HepG2 (cell line): ENCODE measurements around the gene SLC44A5. TPM values are rescaled to one million over a fixed set of nuclear protein-coding genes. Genes with fewer than 3 reads are reported as not detected.
A peak's percentile ranks its signal among the peaks of the same experiment; 100 is the strongest.
"Not testable (repeated sequence)": the region's sequence is repeated elsewhere in the genome, so short reads cannot be mapped to it uniquely, and the experiment has no call there.

Experiments used
- ATAC-seq: fragments of 200-7000 bp; cut with Tn5 transposase; 3 replicates; pipeline ENCODE4 v1.9.1; 2020; ENCODE audit warnings: mild to moderate bottlenecking, moderate library complexity
- BruUV-seq: library from RNA; stranded (reverse); fragments of 400-500 nt; replicated peaks from 2 replicates; lab custom pipeline; 2021; lab: Mats Ljungman, UMichigan
- CTCF ChIA-PET: fragments of 300-600 bp; formaldehyde crosslinking; extraction: SDS; loops from one replicate; lab custom pipeline; 2021; ENCODE audit warnings: low total read pairs, inconsistent platforms, low intra/inter-chr PET ratio; lab: Yijun Ruan, JAX
- POLR2A ChIA-PET: fragments of 350-600 bp; sonication (Branson Sonifier 250); formaldehyde crosslinking; loops from one replicate; lab custom pipeline; 2020; ENCODE audit warnings: antibody characterized with exemption, inconsistent platforms; lab: Yijun Ruan, JAX
- DNase-seq: peaks from one replicate; pipeline ENCODE4 v3.0.0-alpha.2; 2015; ENCODE audit warnings: low spot score
- FAIRE-seq: peaks from 3 replicates; lab custom pipeline; 2011; peaks lifted over from hg19 to GRCh38; lab: Jason Lieb, UNC
- H2AFZ ChIP-seq: one replicate; pipeline ENCODE4 v1.6.1; 2011; ENCODE audit warnings: low read length, inconsistent platforms
- H3K27ac ChIP-seq: fragments of 300-600 bp; 3 replicates; pipeline ENCODE4 v1.8.0; 2011; ENCODE audit warnings: mixed run types, mild to moderate bottlenecking, mixed read lengths, low read length, inconsistent platforms; ENCODE audit not compliant: insufficient read depth; ENCODE audit errors: extremely low read length
- H3K27me3 ChIP-seq, 2 experiments: fragments of 200-600 bp in 1 of 2; 2 replicates in 1 of 2; 3 replicates in 1 of 2; pipeline versions ENCODE4 v1.6.0 to v1.8.0; 2011; ENCODE audit warnings: low read length in 2 of 2, mild to moderate bottlenecking in 2 of 2, moderate library complexity in 2 of 2, inconsistent platforms in 1 of 2; ENCODE audit not compliant: insufficient read depth in 2 of 2, control insufficient read depth in 1 of 2
- H3K36me3 ChIP-seq, 2 experiments: fragments of 200-600 bp in 1 of 2; replicated peaks in 1 of 2; 2 replicates in 1 of 2; 3 replicates in 1 of 2; pipeline versions ENCODE4 v1.5.1 to v1.8.0; 2011; ENCODE audit warnings: low read length in 2 of 2, inconsistent platforms in 1 of 2; ENCODE audit not compliant: insufficient read depth in 2 of 2, control insufficient read depth in 1 of 2
- H3K4me1 ChIP-seq: 2 replicates; pipeline ENCODE4 v1.5.1; 2012; ENCODE audit warnings: low read length, inconsistent platforms; ENCODE audit not compliant: insufficient read depth
- H3K4me2 ChIP-seq: 2 replicates; pipeline ENCODE4 v1.6.0; 2011; ENCODE audit warnings: low read depth, low read length, inconsistent platforms
- H3K4me3 ChIP-seq, 3 experiments: fragments of 200-600 bp in 1 of 3; sonication (generic), shearing (Covaris generic) in 1 of 3; replicated peaks in 1 of 3; 2 replicates each; pipeline ENCODE4 v1.5.1; 2011 to 2016; ENCODE audit warnings: low read length in 3 of 3, inconsistent platforms in 2 of 3, low read depth in 2 of 3, mild to moderate bottlenecking in 2 of 3, control low read depth in 1 of 3, mixed read lengths in 1 of 3; ENCODE audit not compliant: insufficient read depth in 1 of 3
- H3K79me2 ChIP-seq: one replicate; pipeline ENCODE4 v1.6.1; 2011; ENCODE audit warnings: low read length, inconsistent platforms; ENCODE audit not compliant: insufficient read depth
- H3K9ac ChIP-seq: 2 replicates; pipeline ENCODE4 v1.6.0; 2011; ENCODE audit warnings: mild to moderate bottlenecking, low read depth, low read length, inconsistent platforms; ENCODE audit not compliant: insufficient read depth
- H3K9me3 ChIP-seq: 2 replicates; pipeline ENCODE4 v1.5.1; 2012; ENCODE audit warnings: mild to moderate bottlenecking, low read length
- H4K20me1 ChIP-seq: 2 replicates; pipeline ENCODE4 v1.6.0; 2011; ENCODE audit warnings: inconsistent platforms, mild to moderate bottlenecking, low read length, moderate library complexity; ENCODE audit not compliant: insufficient read depth
- ARHGAP35 ChIP-seq: sonication (generic); formaldehyde crosslinking; IDR thresholded peaks from 2 replicates; pipeline ENCODE4 v1.9.0; 2022; ENCODE audit warnings: mild to moderate bottlenecking, inconsistent platforms, moderate library complexity, missing genetic modification reagents, borderline replicate concordance
- CEBPG ChIP-seq: IDR thresholded peaks from 2 replicates; pipeline ENCODE4 v1.6.1; 2016
- CREM ChIP-seq, 2 experiments: sonication (generic) in 1 of 2; formaldehyde crosslinking in 1 of 2; IDR thresholded peaks; 2 replicates each; pipeline versions ENCODE4 v1.4.0 to v1.6.1; 2016 to 2020; ENCODE audit warnings: antibody characterized with exemption in 1 of 2, mild to moderate bottlenecking in 1 of 2, missing genetic modification reagents in 1 of 2
- HDAC1 ChIP-seq: sonication (generic); formaldehyde crosslinking; IDR thresholded peaks from 2 replicates; pipeline ENCODE4 v1.5.1; 2020; ENCODE audit warnings: mild to moderate bottlenecking, missing genetic modification reagents
- MAFF ChIP-seq: IDR thresholded peaks from 2 replicates; pipeline ENCODE4 v1.6.1; 2011; ENCODE audit warnings: low read depth, low read length, improper control_type of control experiment
- MAFK ChIP-seq, 2 experiments: IDR thresholded peaks in 1 of 2; conservative IDR thresholded peaks in 1 of 2; 2 replicates each; pipeline ENCODE4 v1.6.1; 2011; ENCODE audit warnings: improper control_type of control experiment in 2 of 2, low read length in 2 of 2
- NR2F6 ChIP-seq, 2 experiments: IDR thresholded peaks; 2 replicates each; pipeline ENCODE4 v1.6.1; 2016; ENCODE audit warnings: antibody characterized with exemption in 1 of 2, mild to moderate bottlenecking in 1 of 2
- POLR2A ChIP-seq, 2 experiments: IDR thresholded peaks; 2 replicates each; pipeline ENCODE4 v1.6.1; 2011; ENCODE audit warnings: low read depth in 2 of 2, low read length in 2 of 2, mild to moderate bottlenecking in 1 of 2, moderate library complexity in 1 of 2; ENCODE audit not compliant: insufficient read depth in 1 of 2
- RXRA ChIP-seq: sonication (generic); formaldehyde crosslinking; IDR thresholded peaks from 2 replicates; pipeline ENCODE4 v1.5.1; 2020; ENCODE audit warnings: missing genetic modification reagents
- ZC3H4 ChIP-seq: sonication (generic); formaldehyde crosslinking; IDR thresholded peaks from 2 replicates; pipeline ENCODE4 v1.4.0; 2020; ENCODE audit warnings: missing genetic modification reagents, borderline replicate concordance
- ZFP90 ChIP-seq: sonication (generic); formaldehyde crosslinking; IDR thresholded peaks from 2 replicates; pipeline ENCODE4 v1.8.0; 2022; ENCODE audit warnings: missing genetic modification reagents, mild to moderate bottlenecking, inconsistent platforms, borderline replicate concordance
- ZNF414 ChIP-seq: sonication (generic); formaldehyde crosslinking; IDR thresholded peaks from 2 replicates; pipeline ENCODE4 v1.5.0; 2020; ENCODE audit warnings: missing genetic modification reagents
- ZNF530 ChIP-seq: sonication (generic); formaldehyde crosslinking; IDR thresholded peaks from 2 replicates; pipeline ENCODE4 v1.5.0; 2020; ENCODE audit warnings: low read depth, mild to moderate bottlenecking, missing genetic modification reagents
- WGBS: methylation state at CpG from one replicate; pipeline ENCODE4 v1.1.6; 2017; ENCODE audit warnings: low lambda C conversion rate; 5-methylcytosine and 5-hydroxymethylcytosine counted together
- in situ Hi-C: cut with HindIII; loops from 2 replicates; pipeline ENCODE4 v1.10.0; 2017; ENCODE audit warnings: low pct_unique_long_range_greater_than_20kb; ENCODE audit not compliant: extremely low pct_ligation_motif_present
- intact Hi-C: fragments of 100-400 bp; cut with micrococcal nuclease; formaldehyde crosslinking; loops from one replicate; pipeline ENCODE4 v1.10.0; 2022; ENCODE audit not compliant: unreplicated experiment
- polyA plus RNA-seq, 8 experiments: library from polyadenylated mRNA; depleted of rRNA in 3 of 8; stranded (reverse) in 7 of 8; unstranded in 1 of 8; fragments of >200 nt; fragmentation: Illumina TruSeq in 4 of 8; extraction: Trizol in 4 of 8; gene quantifications; 2 replicates each; pipeline versions ENCODE4 v1.2.1 to v1.2.3, GENCODE V29; 2011 to 2016; ENCODE audit warnings: low read depth in 4 of 8, missing spikeins in 1 of 8, mixed read lengths in 1 of 8; ENCODE audit not compliant: insufficient read depth in 1 of 8
- total RNA-seq, 5 experiments: library from RNA; depleted of rRNA; stranded (reverse); fragments of >200 nt; fragmentation: Illumina TruSeq; extraction: Trizol; gene quantifications; 2 replicates each; pipeline ENCODE4 v1.2.3, GENCODE V29; 2016; ENCODE audit warnings: low read depth in 1 of 5
- TF ChIP-seq, protein P1 (sequence below): sonication (generic); formaldehyde crosslinking; IDR thresholded peaks from 2 replicates; pipeline ENCODE4 v1.5.1; 2020; ENCODE audit warnings: mild to moderate bottlenecking, missing genetic modification reagents, moderate library complexity

The SLC44A5 gene
- total and polyA plus RNA-seq, 2 of the 13 experiments (the other 11 are each of a cell fraction or from before 2014, with no cell fraction given), result 8.0 to 16.0 TPM

GRCh38 chr1:75594327-75594726 lies 16.6 kb downstream of the SLC44A5 start:
- no TSS peak for BruUV-seq
- Histone ChIP-seq H3K9me3 (no peaks in the 10 kb centered on the region), H3K27me3 (no peaks in the 10 kb centered on the region), H3K36me3 (no peaks in the 10 kb centered on the region), H2AFZ (no peak overlapping the region), H3K4me1 (no peaks in the 10 kb centered on the region), H3K79me2 (no peaks in the 10 kb centered on the region), H4K20me1 (no peaks in the 10 kb centered on the region), H3K9ac (no peak overlapping the region), H3K4me2 (no peak overlapping the region), H3K4me3 (no peak overlapping the region), H3K27ac (no peak overlapping the region)
- in situ Hi-C loops (no loop called here), intact Hi-C loops (no loop called here)
- DNase-seq, result no peak
- ChIA-PET CTCF (no interaction called here), POLR2A (no interaction called here)
- TF ChIP-seq CREM (IDR thresholded peaks at IDR 0.05) (no peak), CREM (CRISPR knock-in tag; IDR thresholded peaks at IDR 0.05) (no peak), RXRA (no peak), ZNF414 (CRISPR knock-in tag) (no peak), ZNF530 (CRISPR knock-in tag) (no peak), NR2F6 (IDR thresholded peaks at IDR 0.05) (no peak), NR2F6 (CRISPR knock-in tag; IDR thresholded peaks at IDR 0.05) (no peak), MAFK (conservative IDR thresholded peaks at IDR 0.05 in 1 of 2, IDR thresholded peaks at IDR 0.05 in 1 of 2; ENCODE audit: low read length in 2 of 2) (peak; percentile 58 to 91), POLR2A (IDR thresholded peaks at IDR 0.05; ENCODE audit: insufficient read depth in 1 of 2, low read depth in 2 of 2, low read length in 2 of 2) (no peak), MAFF (peak; percentile 83; the same call in 1 of the 2 replicates), ARHGAP35 (no peak), CEBPG (CRISPR knock-in tag) (no peak), HDAC1 (no peak), ZFP90 (CRISPR knock-in tag) (no peak), ZC3H4 (CRISPR knock-in tag) (no peak)
- TF ChIP-seq, protein P1, sequence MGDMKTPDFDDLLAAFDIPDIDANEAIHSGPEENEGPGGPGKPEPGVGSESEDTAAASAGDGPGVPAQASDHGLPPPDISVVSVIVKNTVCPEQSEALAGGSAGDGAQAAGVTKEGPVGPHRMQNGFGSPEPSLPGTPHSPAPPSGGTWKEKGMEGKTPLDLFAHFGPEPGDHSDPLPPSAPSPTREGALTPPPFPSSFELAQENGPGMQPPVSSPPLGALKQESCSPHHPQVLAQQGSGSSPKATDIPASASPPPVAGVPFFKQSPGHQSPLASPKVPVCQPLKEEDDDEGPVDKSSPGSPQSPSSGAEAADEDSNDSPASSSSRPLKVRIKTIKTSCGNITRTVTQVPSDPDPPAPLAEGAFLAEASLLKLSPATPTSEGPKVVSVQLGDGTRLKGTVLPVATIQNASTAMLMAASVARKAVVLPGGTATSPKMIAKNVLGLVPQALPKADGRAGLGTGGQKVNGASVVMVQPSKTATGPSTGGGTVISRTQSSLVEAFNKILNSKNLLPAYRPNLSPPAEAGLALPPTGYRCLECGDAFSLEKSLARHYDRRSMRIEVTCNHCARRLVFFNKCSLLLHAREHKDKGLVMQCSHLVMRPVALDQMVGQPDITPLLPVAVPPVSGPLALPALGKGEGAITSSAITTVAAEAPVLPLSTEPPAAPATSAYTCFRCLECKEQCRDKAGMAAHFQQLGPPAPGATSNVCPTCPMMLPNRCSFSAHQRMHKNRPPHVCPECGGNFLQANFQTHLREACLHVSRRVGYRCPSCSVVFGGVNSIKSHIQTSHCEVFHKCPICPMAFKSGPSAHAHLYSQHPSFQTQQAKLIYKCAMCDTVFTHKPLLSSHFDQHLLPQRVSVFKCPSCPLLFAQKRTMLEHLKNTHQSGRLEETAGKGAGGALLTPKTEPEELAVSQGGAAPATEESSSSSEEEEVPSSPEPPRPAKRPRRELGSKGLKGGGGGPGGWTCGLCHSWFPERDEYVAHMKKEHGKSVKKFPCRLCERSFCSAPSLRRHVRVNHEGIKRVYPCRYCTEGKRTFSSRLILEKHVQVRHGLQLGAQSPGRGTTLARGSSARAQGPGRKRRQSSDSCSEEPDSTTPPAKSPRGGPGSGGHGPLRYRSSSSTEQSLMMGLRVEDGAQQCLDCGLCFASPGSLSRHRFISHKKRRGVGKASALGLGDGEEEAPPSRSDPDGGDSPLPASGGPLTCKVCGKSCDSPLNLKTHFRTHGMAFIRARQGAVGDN (CRISPR knock-in tag), result no peak
- no peak for FAIRE-seq
- ATAC-seq, result no peak
- 75% methylated on average over 3 of the region's 3 CpGs for WGBS

GRCh38 chr1:75593457-75593856 lies 17.5 kb downstream of the SLC44A5 start:
- H3K36me3 ChIP-seq, H3K4me1 ChIP-seq, BruUV-seq, DNase-seq, POLR2A ChIA-PET, H3K27me3 ChIP-seq, CTCF ChIA-PET, H3K4me3 ChIP-seq, in situ Hi-C loops, H4K20me1 ChIP-seq, H3K9ac ChIP-seq, ATAC-seq, intact Hi-C loops, H3K4me2 ChIP-seq, FAIRE-seq, H3K9me3 ChIP-seq, H2AFZ ChIP-seq, H3K79me2 ChIP-seq, H3K27ac ChIP-seq: not testable (repeated sequence)
- 18% methylated on average over 3 of the region's 3 CpGs for WGBS
